GM18867 (cell line): ENCODE data around the gene NXPH3.
"Not testable (repeated sequence)": the region's sequence is repeated elsewhere in the genome, so short reads cannot be mapped to it uniquely, and the experiment has no call there.

ENCODE experiments used
- ATAC-seq: cut with Tn5 transposase; IDR thresholded peaks from one replicate; pipeline ENCODE4 v1.9.1; 2021; ENCODE audit warnings: mild to moderate bottlenecking, moderate library complexity; ENCODE audit not compliant: unreplicated experiment

The NXPH3 gene

DNA sequence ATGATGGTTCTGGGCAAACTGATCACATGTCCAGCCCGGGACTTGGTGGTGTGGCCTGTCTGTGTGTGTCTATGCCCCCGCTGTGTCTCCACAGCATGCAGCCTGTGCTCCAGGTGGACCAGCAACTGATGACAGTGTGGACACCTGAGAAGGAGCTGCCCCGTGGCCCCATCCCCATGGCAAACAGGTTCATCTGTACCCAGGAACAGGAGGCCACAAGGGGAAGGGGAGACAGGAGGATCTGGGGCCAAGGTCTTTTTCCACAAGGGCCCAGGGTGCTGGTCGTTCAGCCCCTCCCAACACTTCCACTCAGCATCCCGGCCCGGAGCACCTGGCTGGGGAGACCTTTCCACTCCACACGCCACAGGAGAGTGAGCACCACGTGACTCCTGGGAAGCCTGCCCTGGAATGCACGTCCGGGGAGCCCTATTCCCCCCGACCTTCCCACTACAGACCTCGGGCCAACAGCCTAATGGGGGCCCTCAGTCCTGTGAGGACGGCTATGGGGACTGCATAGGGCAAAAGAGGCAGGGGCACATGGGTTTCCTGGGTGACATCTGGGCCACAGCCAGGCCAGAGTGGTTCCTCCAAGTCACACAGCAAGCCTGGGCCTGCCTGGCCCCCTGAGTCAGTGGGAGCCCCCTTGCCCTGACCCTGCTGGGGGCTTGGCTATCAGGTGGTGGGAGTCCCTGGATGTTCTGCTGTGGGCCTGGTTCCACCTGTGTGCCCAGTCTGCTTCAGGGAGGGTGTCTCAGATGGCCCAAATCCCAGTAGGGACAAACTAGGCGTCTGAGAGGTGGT lies 20.8 kb upstream of the NXPH3 start:
- ATAC-seq: no peak

- ATAC-seq: no peak
These were observed 20.0 kb upstream of the NXPH3 start for GRCh38 chr17:49555495-49556222.

GRCh38 chr17:49556223-49556943 lies 19.3 kb upstream of the NXPH3 start:
- no peak for ATAC-seq

- ATAC-seq: no peak
These were observed 18.2 kb upstream of the NXPH3 start for GRCh38 chr17:49557312-49558024.

DNA sequence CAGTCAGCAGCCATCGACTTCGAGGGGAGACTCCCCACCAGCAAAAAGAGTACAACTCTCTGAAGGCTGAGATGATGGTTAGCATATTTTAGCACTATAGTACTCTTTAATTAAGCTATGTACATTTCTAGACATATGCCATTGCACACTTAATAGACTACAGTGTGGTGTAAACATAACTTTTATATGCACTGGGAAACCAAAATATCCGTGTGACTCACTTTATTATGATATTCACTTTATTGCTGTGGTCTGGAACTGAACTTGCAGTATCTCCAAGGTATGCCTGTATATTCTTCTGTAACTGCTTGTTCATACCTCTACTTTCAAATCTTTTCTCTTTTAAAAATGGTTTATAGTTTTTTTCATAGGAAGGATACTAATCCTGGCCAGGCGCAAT lies 11.0 kb upstream of the NXPH3 start:
- ATAC-seq: no peak

DNA sequence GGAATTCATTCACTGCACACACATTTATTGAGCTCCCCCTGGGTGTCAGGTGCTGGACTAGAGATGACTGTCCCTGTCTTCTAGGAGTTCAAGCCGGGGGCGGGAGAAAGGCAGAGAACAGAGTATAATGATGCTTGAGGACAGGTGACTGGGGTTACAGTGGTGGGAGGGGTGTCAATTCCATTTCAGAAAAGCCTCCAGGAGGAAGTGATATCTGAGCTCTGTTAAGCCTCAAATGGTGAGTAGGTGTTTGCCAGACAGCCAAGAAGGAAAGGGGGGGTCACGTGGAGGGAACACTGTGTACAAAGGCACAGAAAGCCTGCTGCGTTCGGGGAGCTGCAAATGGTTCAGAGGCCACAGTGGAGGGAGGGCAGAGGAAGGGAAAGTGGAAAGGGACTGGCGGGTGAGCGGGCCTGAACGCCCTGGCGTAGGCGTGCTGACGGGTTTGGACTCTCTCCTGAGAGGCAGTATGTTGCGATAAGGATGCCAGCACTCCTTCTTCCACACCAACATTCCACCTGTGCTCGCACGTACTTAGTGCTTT lies 9.7 kb upstream of the NXPH3 start:
- no peak for ATAC-seq

DNA sequence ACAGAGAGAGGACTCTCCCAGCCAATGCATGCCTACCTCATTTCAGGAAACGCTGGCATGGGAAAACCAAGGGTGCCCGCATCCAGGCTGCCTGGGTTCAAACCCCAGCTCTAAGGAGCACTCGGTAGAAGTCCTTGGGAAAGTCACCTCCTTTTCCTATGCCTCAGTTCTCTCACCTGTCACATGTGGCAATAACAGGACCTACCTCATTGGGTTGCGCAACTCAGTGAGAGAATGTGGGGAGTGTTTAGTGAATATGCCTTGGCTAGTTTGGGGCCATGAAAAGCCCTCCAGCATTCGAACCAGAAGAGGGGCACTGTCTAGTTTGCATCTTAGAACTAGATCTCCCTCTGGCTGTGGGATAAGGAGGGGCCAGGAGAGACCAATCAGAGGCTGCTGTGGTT lies 9.0 kb upstream of the NXPH3 start:
- ATAC-seq: no peak

DNA sequence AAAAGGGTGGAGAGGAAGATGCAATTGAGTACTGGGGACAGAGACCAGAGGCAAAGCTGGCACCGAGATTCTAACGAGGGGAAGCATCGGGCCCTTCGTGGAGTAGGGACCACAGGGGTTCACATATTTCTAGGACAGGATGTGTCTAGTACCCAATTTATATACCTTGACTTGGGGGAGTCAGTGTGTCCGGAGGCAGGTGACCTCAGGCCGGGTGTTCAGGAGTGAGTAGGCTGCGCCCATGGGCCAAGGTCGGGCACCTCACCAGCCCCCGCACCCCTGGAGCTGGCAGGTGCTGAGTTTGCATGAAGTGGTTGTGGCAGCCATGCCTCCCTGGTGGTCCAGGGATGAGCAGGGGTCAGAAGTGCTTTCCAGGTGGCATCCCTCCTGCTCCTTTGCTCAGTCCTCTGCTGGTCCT lies 8.6 kb upstream of the NXPH3 start:
- ATAC-seq: no peak

- no peak for ATAC-seq
These were observed 7.6 kb upstream of the NXPH3 start for GRCh38 chr17:49567871-49568694.

GRCh38 chr17:49568695-49569047 lies 7.0 kb upstream of the NXPH3 start:
- ATAC-seq: not testable (repeated sequence)

DNA sequence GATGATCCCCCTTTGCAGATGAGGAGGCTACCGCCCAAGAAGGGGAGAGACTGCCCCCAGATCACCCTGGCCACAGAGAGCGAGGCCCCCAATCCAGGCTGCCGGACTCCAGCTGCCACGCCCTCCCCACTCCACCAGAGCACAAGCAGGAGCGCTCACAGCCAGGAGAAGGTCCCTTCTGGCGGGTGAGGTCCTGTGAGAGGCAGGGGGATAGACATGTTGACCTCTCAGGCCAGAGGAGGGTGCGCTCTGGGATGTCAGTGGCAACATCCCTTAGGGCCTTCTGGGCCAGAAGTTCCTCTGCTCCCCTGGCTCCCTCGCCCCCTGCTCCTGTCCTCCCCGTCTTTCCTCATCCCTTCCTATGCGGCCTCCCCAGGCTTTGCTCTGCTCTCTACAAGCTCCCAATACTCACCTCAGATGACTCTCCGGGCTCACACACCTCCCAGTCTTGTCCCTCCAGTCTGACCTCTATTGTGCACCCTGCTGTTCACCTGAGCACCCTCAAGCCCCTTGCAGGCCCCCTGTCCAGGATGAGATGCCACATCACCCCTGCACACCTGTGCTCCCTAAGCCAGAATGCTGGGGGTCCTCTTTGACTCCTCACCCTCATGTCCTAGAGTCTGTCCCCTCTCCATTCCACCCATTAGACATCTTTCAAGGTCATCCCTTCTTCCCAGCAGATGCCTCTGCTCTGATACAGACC lies 5.0 kb upstream of the NXPH3 start:
- no peak for ATAC-seq

- ATAC-seq: no peak
These were observed 4.4 kb upstream of the NXPH3 start for GRCh38 chr17:49571283-49571682.

DNA sequence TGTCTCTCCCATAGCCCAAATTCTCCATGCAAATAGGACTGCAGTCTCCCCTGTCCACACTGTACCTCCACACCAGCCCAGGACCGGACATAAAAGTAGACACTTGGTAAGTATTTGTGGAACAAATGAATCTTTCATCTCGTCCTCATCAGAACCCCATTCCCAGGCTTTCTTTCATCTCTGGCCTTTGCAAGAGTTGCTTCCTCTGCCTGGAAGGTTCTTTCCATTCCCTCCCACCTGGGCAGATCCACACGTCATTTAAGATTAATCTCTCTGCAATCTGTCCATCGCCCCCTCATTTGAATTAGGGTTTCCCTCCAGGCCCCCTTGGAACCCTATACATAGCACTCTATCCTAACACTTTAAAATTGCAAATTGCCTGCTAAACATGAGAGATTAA lies 3.9 kb upstream of the NXPH3 start:
- no peak for ATAC-seq

GRCh38 chr17:49572226-49572625 lies 3.4 kb upstream of the NXPH3 start:
- ATAC-seq: no peak

DNA sequence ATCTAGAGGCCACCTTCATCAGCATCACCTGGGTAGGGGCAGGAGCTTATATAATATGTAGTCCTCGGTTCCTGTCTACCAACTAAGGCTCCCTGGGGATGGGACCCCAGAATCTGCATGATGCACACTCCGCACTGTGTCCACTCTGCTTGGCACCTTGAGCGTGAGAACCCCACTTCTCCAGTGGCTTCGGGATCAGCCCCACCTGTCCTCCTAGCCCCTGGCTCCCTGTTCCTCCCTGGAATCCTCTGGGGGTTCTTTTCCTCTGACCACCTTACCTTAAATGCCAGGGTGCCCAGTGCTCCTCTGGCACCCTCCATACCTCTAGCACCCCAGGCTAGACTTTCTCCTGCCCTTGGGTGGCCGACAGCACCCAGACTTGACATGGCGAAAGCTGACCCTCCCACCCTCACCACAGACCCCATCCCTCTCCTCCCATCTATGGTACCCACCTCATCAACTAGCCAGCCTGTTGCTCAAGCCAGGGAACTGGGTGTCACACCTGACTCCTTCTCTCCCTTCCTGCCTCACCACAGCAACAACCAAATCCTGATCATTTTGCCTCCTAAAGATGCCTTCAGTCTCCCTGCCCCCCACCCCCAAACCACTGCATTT lies 2.8 kb upstream of the NXPH3 start:
- no peak for ATAC-seq

DNA sequence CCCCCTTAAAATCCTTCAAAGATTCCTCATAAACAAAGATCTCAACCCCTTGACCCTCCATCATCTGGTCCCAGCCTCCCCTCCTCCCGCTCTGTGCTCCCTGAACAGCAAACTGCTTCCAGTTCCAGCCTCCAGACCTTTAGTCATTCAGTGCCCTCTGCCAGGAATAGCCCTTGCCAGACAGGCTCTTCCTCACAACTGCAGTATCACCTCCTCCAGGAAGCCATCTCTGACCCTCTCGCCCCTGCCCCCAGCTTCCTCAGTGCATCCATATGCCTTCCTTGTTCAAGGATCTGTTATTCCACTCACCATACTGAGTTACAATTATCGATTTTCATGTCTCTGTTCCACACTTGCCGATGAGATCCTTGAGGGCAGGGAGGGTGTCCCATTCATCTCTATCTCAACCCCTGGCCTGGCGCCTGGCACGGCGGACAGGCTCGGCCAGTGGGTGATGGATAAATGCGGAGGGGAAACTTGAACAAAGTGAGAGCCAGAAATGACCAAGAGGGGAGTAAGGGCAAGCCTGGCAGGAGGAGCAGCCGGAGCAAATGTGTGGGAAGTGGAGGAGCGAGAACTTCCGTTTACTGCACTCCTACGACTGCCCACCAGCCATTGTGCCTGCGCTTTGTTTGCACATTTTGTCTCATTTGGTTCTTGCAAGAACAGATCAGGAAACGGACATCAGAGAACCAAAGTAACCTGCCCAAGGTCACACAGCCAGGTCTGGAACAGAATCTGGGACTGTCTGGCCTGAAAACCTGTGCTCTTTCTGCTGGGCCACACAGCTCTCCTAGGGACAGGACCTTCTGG lies 2.0 kb upstream of the NXPH3 start:
- no peak for ATAC-seq

GRCh38 chr17:49574323-49574781 lies 1.3 kb upstream of the NXPH3 start:
- ATAC-seq: no peak
